Trophoblast cell (in vitro differentiated cells and primary cell): ENCODE measurements around the gene ATG3.

ENCODE experiments used
- DNase-seq, 2 donors: peaks; one replicate each; pipeline ENCODE4 v3.0.0-alpha.2; 2016
- H2AFZ ChIP-seq: 2 replicates; pipeline ENCODE4 v1.6.1; 2013; ENCODE audit warnings: low read length, moderate library complexity, mild to moderate bottlenecking; ENCODE audit not compliant: insufficient read depth, poor library complexity
- H2AK5ac ChIP-seq: 2 replicates; pipeline ENCODE4 v1.6.1; 2013; ENCODE audit warnings: mild to moderate bottlenecking, low read length
- H2BK120ac ChIP-seq: 2 replicates; pipeline ENCODE4 v1.6.1; 2013; ENCODE audit warnings: low read length, mild to moderate bottlenecking, moderate library complexity; ENCODE audit not compliant: insufficient read depth, poor library complexity
- H2BK12ac ChIP-seq: 2 replicates; pipeline ENCODE4 v1.6.1; 2013; ENCODE audit warnings: mild to moderate bottlenecking, low read length, moderate library complexity
- H2BK5ac ChIP-seq: 2 replicates; pipeline ENCODE4 v1.6.1; 2013; ENCODE audit warnings: low read length, low read depth, moderate library complexity, mild to moderate bottlenecking; ENCODE audit not compliant: poor library complexity
- H3K14ac ChIP-seq: 2 replicates; pipeline ENCODE4 v1.6.1; 2013; ENCODE audit warnings: mild to moderate bottlenecking, low read length
- H3K18ac ChIP-seq: 2 replicates; pipeline ENCODE4 v1.6.1; 2013; ENCODE audit warnings: mild to moderate bottlenecking, low read length
- H3K23ac ChIP-seq: 2 replicates; pipeline ENCODE4 v1.6.1; 2013; ENCODE audit warnings: low read length
- H3K27ac ChIP-seq: 2 replicates; pipeline ENCODE4 v1.5.1; 2013; ENCODE audit warnings: low read depth, mild to moderate bottlenecking, inconsistent platforms, low read length, moderate library complexity
- H3K27me3 ChIP-seq: 2 replicates; pipeline ENCODE4 v1.6.1; 2013; ENCODE audit warnings: inconsistent platforms, mild to moderate bottlenecking, low read length, moderate library complexity; ENCODE audit not compliant: insufficient read depth
- H3K36me3 ChIP-seq, 2 experiments: 1 replicate in 1 of 2; 2 replicates in 1 of 2; pipeline ENCODE4 v1.6.1; 2013; ENCODE audit warnings: low read length in 2 of 2, mild to moderate bottlenecking in 2 of 2, moderate library complexity in 1 of 2; ENCODE audit not compliant: insufficient read depth in 2 of 2, control insufficient read depth in 1 of 2
- H3K4ac ChIP-seq: 2 replicates; pipeline ENCODE4 v1.6.1; 2013; ENCODE audit warnings: low read depth, mild to moderate bottlenecking, low read length, moderate library complexity
- H3K4me1 ChIP-seq, 2 experiments: 1 replicate in 1 of 2; 2 replicates in 1 of 2; pipeline ENCODE4 v1.6.1; 2013; ENCODE audit warnings: low read length in 2 of 2, mild to moderate bottlenecking in 2 of 2, moderate library complexity in 1 of 2; ENCODE audit not compliant: insufficient read depth in 2 of 2, control insufficient read depth in 1 of 2
- H3K4me2 ChIP-seq: 2 replicates; pipeline ENCODE4 v1.6.1; 2013; ENCODE audit warnings: inconsistent platforms, mild to moderate bottlenecking, low read length, moderate library complexity
- H3K4me3 ChIP-seq: 2 replicates; pipeline ENCODE4 v1.5.1; 2013; ENCODE audit warnings: mild to moderate bottlenecking, low read depth, low read length, inconsistent platforms
- H3K79me1 ChIP-seq: one replicate; pipeline ENCODE4 v1.6.1; 2013; ENCODE audit warnings: low read length
- H3K79me2 ChIP-seq: 2 replicates; pipeline ENCODE4 v1.6.1; 2013; ENCODE audit warnings: low read length, mild to moderate bottlenecking; ENCODE audit not compliant: control insufficient read depth, insufficient read depth, poor library complexity
- H3K9ac ChIP-seq: 2 replicates; pipeline ENCODE4 v1.6.1; 2013; ENCODE audit warnings: mild to moderate bottlenecking, low read length
- H3K9me3 ChIP-seq: 2 replicates; pipeline ENCODE4 v1.6.1; 2013; ENCODE audit warnings: low read depth, mild to moderate bottlenecking, control low read depth, inconsistent platforms, low read length; ENCODE audit not compliant: insufficient read depth
- H4K12ac ChIP-seq: 2 replicates; pipeline ENCODE4 v1.6.1; 2013; ENCODE audit warnings: low read depth, mild to moderate bottlenecking, low read length, moderate library complexity
- H4K8ac ChIP-seq: 2 replicates; pipeline ENCODE4 v1.6.1; 2013; ENCODE audit warnings: low read depth, mild to moderate bottlenecking, low read length, moderate library complexity
- H4K91ac ChIP-seq: one replicate; pipeline ENCODE4 v1.6.1; 2013; ENCODE audit warnings: low read depth, mild to moderate bottlenecking, low read length, moderate library complexity
- WGBS: extraction: QIAGEN DNeasy Blood & Tissue Kit; methylation state at CpG from one replicate; pipeline ENCODE4 v1.1.7; 2013; ENCODE audit warnings: missing lambda C conversion rate; ENCODE audit not compliant: insufficient read length, insufficient coverage; ENCODE audit errors: extremely low coverage; 5-methylcytosine and 5-hydroxymethylcytosine counted together

Gene ATG3

DNA sequence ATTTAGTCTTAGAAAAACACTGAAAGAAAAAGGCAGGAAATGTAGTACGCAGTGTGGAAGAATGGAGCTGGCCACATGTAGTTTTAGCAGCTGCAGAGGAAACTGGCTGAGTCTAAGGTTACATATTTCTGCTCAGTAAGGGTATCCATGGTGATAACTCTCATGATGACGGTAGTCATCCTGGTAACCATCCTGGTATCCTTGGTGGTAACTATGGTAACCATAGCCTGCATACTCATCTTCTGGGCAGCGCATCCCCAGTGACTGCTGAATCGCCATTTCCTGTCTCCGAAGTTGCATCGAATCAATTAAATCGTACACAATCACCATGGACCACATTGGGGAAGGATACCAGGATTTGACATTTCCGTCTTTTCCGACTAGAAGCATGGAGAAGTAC, 43.5 kb upstream of the ATG3 start:
- H3K4ac ChIP-seq, result no peak overlapping the region
- no peaks in the 10 kb centered on the region for H3K9me3 ChIP-seq
- no peak overlapping the region for H2AFZ ChIP-seq
- H3K23ac ChIP-seq, result no peak overlapping the region
- H3K79me1 ChIP-seq, result no peaks in the 10 kb centered on the region
- H3K36me3 ChIP-seq, result peaks cover 9 to 13% of the 10 kb centered on the region in 2 experiments
- no peak overlapping the region for H2AK5ac ChIP-seq
- no peak overlapping the region for H3K27ac ChIP-seq
- H3K14ac ChIP-seq, result no peak overlapping the region
- no peaks in the 10 kb centered on the region for H3K27me3 ChIP-seq
- H2BK5ac ChIP-seq, result no peak overlapping the region
- no peak overlapping the region for H3K4me3 ChIP-seq
- no peaks in the 10 kb centered on the region for H3K4me1 ChIP-seq
- H4K12ac ChIP-seq, result no peak overlapping the region
- H3K18ac ChIP-seq, result no peak overlapping the region
- no peaks in the 10 kb centered on the region for H3K79me2 ChIP-seq
- H2BK12ac ChIP-seq, result no peak overlapping the region
- no peak overlapping the region for H4K91ac ChIP-seq
- DNase-seq, result peak in 1 of 2 donors; percentile 37
- H4K8ac ChIP-seq, result no peak overlapping the region
- no CpG with 5 or more reads among the region's 9 CpGs for WGBS
- no peak overlapping the region for H3K9ac ChIP-seq
- no peak overlapping the region for H3K4me2 ChIP-seq
- H2BK120ac ChIP-seq, result no peak overlapping the region

DNA sequence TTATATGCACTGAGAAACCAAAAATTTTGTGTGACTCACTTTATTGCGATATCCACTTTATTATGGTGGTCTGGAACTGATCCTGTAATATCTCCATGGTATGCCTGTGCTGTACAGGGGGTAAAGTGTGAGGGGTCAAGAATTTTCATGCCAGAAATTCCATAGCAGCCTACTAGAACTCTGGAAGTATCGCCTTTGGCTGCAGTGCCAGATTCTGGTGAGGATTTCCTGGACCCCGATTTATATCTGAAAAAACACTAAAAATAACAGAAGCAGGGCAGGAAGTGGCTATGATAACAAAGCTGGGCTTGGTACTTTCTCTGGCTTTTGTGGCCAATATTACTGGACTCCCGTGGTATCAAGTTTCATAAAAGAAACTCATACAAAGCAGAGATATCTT, 42.8 kb upstream of the ATG3 start:
- Histone ChIP-seq H2BK120ac (no peak overlapping the region), H3K79me1 (no peaks in the 10 kb centered on the region), H3K4me2 (no peak overlapping the region), H2AK5ac (no peak overlapping the region), H4K12ac (no peak overlapping the region), H3K4ac (no peak overlapping the region), H3K79me2 (no peaks in the 10 kb centered on the region), H3K4me1 (no peaks in the 10 kb centered on the region), H3K9ac (no peak overlapping the region), H3K27ac (no peak overlapping the region), H2BK12ac (no peak overlapping the region), H3K14ac (no peak overlapping the region), H2AFZ (no peak overlapping the region), H3K9me3 (no peaks in the 10 kb centered on the region), H3K36me3 (peaks cover 7 to 9% of the 10 kb centered on the region in 2 experiments), H3K23ac (no peak overlapping the region), H4K8ac (no peak overlapping the region), H3K4me3 (no peak overlapping the region), H2BK5ac (no peak overlapping the region), H3K27me3 (no peaks in the 10 kb centered on the region), H4K91ac (no peak overlapping the region), H3K18ac (no peak overlapping the region)
- WGBS, result no CpG with 5 or more reads among the region's 4 CpGs
- DNase-seq, result no peak

DNA sequence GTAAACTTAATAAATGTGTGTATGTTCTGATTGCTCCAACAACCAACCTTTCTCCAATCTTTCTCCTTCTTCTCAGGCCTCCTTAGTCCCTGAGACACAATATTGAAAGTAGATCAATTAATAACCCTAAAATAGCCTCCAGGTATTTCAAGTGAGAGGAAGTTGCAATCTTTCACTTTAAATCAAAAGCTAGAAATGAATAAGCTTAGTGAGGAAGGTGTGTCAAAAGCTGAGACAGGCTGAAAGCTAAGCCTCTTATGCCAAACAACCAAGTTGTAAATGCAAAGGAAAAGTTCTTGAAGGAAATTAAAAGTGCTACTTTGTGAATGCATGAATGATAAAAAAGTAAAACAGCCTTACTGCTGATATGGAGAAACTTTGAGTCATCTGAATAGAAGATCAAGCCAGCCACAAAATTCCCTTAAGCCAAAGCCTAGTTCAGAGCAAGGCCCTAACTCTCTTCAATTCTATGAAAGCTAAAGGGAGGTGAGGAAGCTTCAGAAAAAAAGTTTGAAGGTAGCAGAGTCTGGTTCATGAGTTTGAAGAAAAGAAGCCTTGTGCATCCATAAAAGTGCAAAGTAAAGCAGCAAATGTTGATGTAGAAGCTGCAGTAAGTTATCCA, 40.6 kb upstream of the ATG3 start:
- no peaks in the 10 kb centered on the region for H3K79me2 ChIP-seq
- H4K91ac ChIP-seq, result no peak overlapping the region
- H2AFZ ChIP-seq, result no peak overlapping the region
- no peak overlapping the region for H3K9ac ChIP-seq
- no peak overlapping the region for H3K18ac ChIP-seq
- no peak overlapping the region for H3K4ac ChIP-seq
- no peaks in the 10 kb centered on the region for H3K79me1 ChIP-seq
- H3K23ac ChIP-seq, result no peak overlapping the region
- no peak overlapping the region for H3K4me2 ChIP-seq
- H2BK5ac ChIP-seq, result no peak overlapping the region
- no peak overlapping the region for H3K4me3 ChIP-seq
- no peak for DNase-seq
- H3K4me1 ChIP-seq, result no peaks in the 10 kb centered on the region
- no peak overlapping the region for H4K12ac ChIP-seq
- no peak overlapping the region for H4K8ac ChIP-seq
- no peak overlapping the region for H3K14ac ChIP-seq
- H2AK5ac ChIP-seq, result no peak overlapping the region
- H2BK120ac ChIP-seq, result no peak overlapping the region
- H3K27me3 ChIP-seq, result no peaks in the 10 kb centered on the region
- no peak overlapping the region for H3K27ac ChIP-seq
- no peak overlapping the region for H2BK12ac ChIP-seq
- peaks cover 3 to 8% of the 10 kb centered on the region in 2 experiments for H3K36me3 ChIP-seq
- H3K9me3 ChIP-seq, result no peaks in the 10 kb centered on the region

GRCh38 chr3:112598731-112599130, 37.0 kb upstream of the ATG3 start:
- no peak overlapping the region for H4K12ac ChIP-seq
- H3K27me3 ChIP-seq, result no peaks in the 10 kb centered on the region
- DNase-seq, result no peak

More at GRCh38 chr3:112598731-112599130, 37.0 kb upstream of the ATG3 start:
- no peak overlapping the region for H2AK5ac ChIP-seq
- no peak overlapping the region for H3K23ac ChIP-seq
- H3K4me2 ChIP-seq, result no peak overlapping the region
- no peak overlapping the region for H2AFZ ChIP-seq
- no peak overlapping the region for H3K14ac ChIP-seq
- no peaks in the 10 kb centered on the region for H3K36me3 ChIP-seq
- H3K79me1 ChIP-seq, result no peaks in the 10 kb centered on the region
- H3K4me1 ChIP-seq, result no peaks in the 10 kb centered on the region
- no peak overlapping the region for H3K27ac ChIP-seq
- no peak overlapping the region for H2BK12ac ChIP-seq
- no peak overlapping the region for H4K91ac ChIP-seq
- H3K9ac ChIP-seq, result no peak overlapping the region
- H3K18ac ChIP-seq, result no peak overlapping the region
- H3K4me3 ChIP-seq, result no peak overlapping the region
- no peaks in the 10 kb centered on the region for H3K79me2 ChIP-seq
- no peak overlapping the region for H3K4ac ChIP-seq
- no peak overlapping the region for H4K8ac ChIP-seq
- no peak overlapping the region for H2BK120ac ChIP-seq
- H3K9me3 ChIP-seq, result no peaks in the 10 kb centered on the region
- no peak overlapping the region for H2BK5ac ChIP-seq
